Stomach (tissue), 4 donors: ENCODE results near the gene PFKL.

Source experiments
- EP300 ChIP-seq: sonication (generic); formaldehyde crosslinking; IDR thresholded peaks from one replicate; pipeline ENCODE4 v1.6.1; 2017; ENCODE audit warnings: antibody characterized with exemption
- POLR2AphosphoS5 ChIP-seq, 3 donors: sonication (generic); formaldehyde crosslinking; IDR thresholded peaks; one replicate each; pipeline ENCODE4 v1.6.1; 2016; ENCODE audit warnings: antibody characterized with exemption in 3 of 3
- TF ChIP-seq, protein P1 (sequence below), 7 experiments: fragments of 450-650 bp in 4 of 7; fragments of 200-600 bp in 3 of 7; sonication (generic) in 3 of 7; IDR thresholded peaks; one replicate each; pipeline ENCODE4 v1.5.1; 2016 to 2019; ENCODE audit warnings: antibody characterized with exemption in 7 of 7, control low read depth in 2 of 7, mild to moderate bottlenecking in 1 of 7

DNA sequence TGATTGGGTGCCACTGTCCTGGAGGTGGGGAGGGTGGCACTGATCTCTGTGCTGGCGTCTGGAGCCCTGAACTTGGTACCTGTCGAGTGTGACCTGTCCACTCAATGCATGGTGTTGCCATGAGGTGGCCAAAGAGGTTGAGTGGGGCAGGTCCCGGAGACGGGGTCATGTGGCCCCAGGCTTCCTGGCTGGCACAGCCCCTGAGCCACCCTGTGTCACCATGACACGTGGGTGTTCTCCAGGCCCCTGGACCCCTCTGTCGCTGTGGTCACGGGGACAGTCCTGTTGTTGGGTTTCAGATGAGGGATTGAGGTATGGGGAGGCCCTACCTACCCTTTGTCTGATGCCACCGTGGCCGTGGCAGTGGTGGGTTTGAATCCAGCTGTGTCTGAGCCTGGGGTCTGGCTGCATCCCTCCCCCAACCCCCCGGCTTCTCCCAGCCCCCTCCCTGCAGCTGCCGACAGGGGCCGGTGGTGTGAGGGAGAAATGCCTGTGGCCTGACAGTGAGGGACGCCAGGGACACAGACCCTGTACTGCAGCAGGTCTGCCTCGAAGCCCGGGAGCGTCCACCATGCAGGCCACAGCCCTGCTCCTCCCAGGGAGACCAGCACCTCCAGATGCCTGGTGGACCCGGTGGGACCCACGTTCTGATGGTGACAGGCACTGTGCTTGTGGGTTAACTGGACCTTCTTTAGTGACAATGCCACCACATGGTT lies 65.6 kb downstream of the PFKL start:
- TF ChIP-seq, protein P1, sequence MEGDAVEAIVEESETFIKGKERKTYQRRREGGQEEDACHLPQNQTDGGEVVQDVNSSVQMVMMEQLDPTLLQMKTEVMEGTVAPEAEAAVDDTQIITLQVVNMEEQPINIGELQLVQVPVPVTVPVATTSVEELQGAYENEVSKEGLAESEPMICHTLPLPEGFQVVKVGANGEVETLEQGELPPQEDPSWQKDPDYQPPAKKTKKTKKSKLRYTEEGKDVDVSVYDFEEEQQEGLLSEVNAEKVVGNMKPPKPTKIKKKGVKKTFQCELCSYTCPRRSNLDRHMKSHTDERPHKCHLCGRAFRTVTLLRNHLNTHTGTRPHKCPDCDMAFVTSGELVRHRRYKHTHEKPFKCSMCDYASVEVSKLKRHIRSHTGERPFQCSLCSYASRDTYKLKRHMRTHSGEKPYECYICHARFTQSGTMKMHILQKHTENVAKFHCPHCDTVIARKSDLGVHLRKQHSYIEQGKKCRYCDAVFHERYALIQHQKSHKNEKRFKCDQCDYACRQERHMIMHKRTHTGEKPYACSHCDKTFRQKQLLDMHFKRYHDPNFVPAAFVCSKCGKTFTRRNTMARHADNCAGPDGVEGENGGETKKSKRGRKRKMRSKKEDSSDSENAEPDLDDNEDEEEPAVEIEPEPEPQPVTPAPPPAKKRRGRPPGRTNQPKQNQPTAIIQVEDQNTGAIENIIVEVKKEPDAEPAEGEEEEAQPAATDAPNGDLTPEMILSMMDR (IDR thresholded peaks at IDR 0.05), result no peak
- TF ChIP-seq POLR2AphosphoS5 (IDR thresholded peaks at IDR 0.05), result no peak
- TF ChIP-seq EP300, result no peak
